ENCODE results near the gene PVALB.

Gene PVALB

GRCh38 chr22:36823186-36823839, 6.5 kb upstream of the PVALB start:
- Histone ChIP-seq H3K27me3 (ENCODE audit: insufficient read depth, low read length) (no peaks in the 10 kb centered on the region), H2BK12ac (ENCODE audit: low read length) (no peak overlapping the region), H3K9ac (ENCODE audit: low read length) (no peak overlapping the region), H2AK5ac (ENCODE audit: low read length) (no peak overlapping the region), H4K12ac (ENCODE audit: low read depth, low read length) (no peak overlapping the region), H3K4me1 (ENCODE audit: control insufficient read depth in 1 of 2, insufficient read depth in 2 of 2, low read length in 2 of 2) (peaks cover 0 to 4% of the 10 kb centered on the region in 2 experiments), H3K23ac (ENCODE audit: low read length) (no peak overlapping the region), H2BK5ac (ENCODE audit: low read depth, low read length, poor library complexity) (no peak overlapping the region), H4K91ac (ENCODE audit: low read depth, low read length) (no peak overlapping the region), H3K9me3 (ENCODE audit: insufficient read depth, low read depth, low read length) (peaks cover 4% of the 10 kb centered on the region), H3K4ac (ENCODE audit: low read depth, low read length) (no peak overlapping the region), H3K36me3 (ENCODE audit: control insufficient read depth in 1 of 2, insufficient read depth in 2 of 2, low read length in 2 of 2) (no peaks in the 10 kb centered on the region), H2AFZ (ENCODE audit: insufficient read depth, low read length, poor library complexity) (no peak overlapping the region), H4K8ac (ENCODE audit: low read depth, low read length) (no peak overlapping the region), H3K14ac (ENCODE audit: low read length) (no peak overlapping the region), H3K79me2 (ENCODE audit: control insufficient read depth, insufficient read depth, low read length, poor library complexity) (no peaks in the 10 kb centered on the region), H3K4me2 (ENCODE audit: low read length) (no peak overlapping the region), H3K79me1 (ENCODE audit: low read length) (no peaks in the 10 kb centered on the region), H3K18ac (ENCODE audit: low read length) (no peak overlapping the region), H3K4me3 (ENCODE audit: low read depth, low read length) (no peak overlapping the region), H2BK120ac (ENCODE audit: insufficient read depth, low read length, poor library complexity) (no peak overlapping the region), H3K27ac (ENCODE audit: low read depth, low read length) (no peak overlapping the region)
- WGBS (ENCODE audit: extremely low coverage, insufficient coverage, insufficient read length) = no CpG with 5 or more reads among the region's 17 CpGs
- no peak for DNase-seq

- Histone ChIP-seq H2BK120ac (ENCODE audit: insufficient read depth, low read length, poor library complexity) (no peak overlapping the region), H3K4me3 (ENCODE audit: low read depth, low read length) (no peak overlapping the region), H3K27me3 (ENCODE audit: insufficient read depth, low read length) (peaks cover 7% of the 10 kb centered on the region), H3K9ac (ENCODE audit: low read length) (no peak overlapping the region), H3K4me2 (ENCODE audit: low read length) (no peak overlapping the region), H3K79me2 (ENCODE audit: control insufficient read depth, insufficient read depth, low read length, poor library complexity) (no peaks in the 10 kb centered on the region), H4K91ac (ENCODE audit: low read depth, low read length) (no peak overlapping the region), H3K27ac (ENCODE audit: low read depth, low read length) (no peak overlapping the region), H3K9me3 (ENCODE audit: insufficient read depth, low read depth, low read length) (peaks cover 7% of the 10 kb centered on the region), H3K18ac (ENCODE audit: low read length) (no peak overlapping the region), H2AFZ (ENCODE audit: insufficient read depth, low read length, poor library complexity) (no peak overlapping the region), H3K23ac (ENCODE audit: low read length) (no peak overlapping the region), H3K4me1 (ENCODE audit: control insufficient read depth in 1 of 2, insufficient read depth in 2 of 2, low read length in 2 of 2) (peaks cover 0 to 4% of the 10 kb centered on the region in 2 experiments), H3K14ac (ENCODE audit: low read length) (no peak overlapping the region), H2BK12ac (ENCODE audit: low read length) (no peak overlapping the region), H3K36me3 (ENCODE audit: control insufficient read depth in 1 of 2, insufficient read depth in 2 of 2, low read length in 2 of 2) (no peaks in the 10 kb centered on the region), H2AK5ac (ENCODE audit: low read length) (no peak overlapping the region), H4K8ac (ENCODE audit: low read depth, low read length) (no peak overlapping the region), H3K4ac (ENCODE audit: low read depth, low read length) (no peak overlapping the region), H4K12ac (ENCODE audit: low read depth, low read length) (no peak overlapping the region), H3K79me1 (ENCODE audit: low read length) (no peaks in the 10 kb centered on the region), H2BK5ac (ENCODE audit: low read depth, low read length, poor library complexity) (no peak overlapping the region)
- WGBS (ENCODE audit: extremely low coverage, insufficient coverage, insufficient read length) = no CpG with 5 or more reads among the region's 6 CpGs
- DNase-seq = no peak
Observed at GRCh38 chr22:36822581-36822980, 5.7 kb upstream of the PVALB start.

- Histone ChIP-seq H3K14ac (ENCODE audit: low read length) (no peak overlapping the region), H3K4ac (ENCODE audit: low read depth, low read length) (no peak overlapping the region), H2BK12ac (ENCODE audit: low read length) (no peak overlapping the region), H3K36me3 (ENCODE audit: control insufficient read depth in 1 of 2, insufficient read depth in 2 of 2, low read length in 2 of 2) (no peaks in the 10 kb centered on the region), H2AK5ac (ENCODE audit: low read length) (no peak overlapping the region), H3K4me2 (ENCODE audit: low read length) (no peak overlapping the region), H3K9ac (ENCODE audit: low read length) (no peak overlapping the region), H2BK120ac (ENCODE audit: insufficient read depth, low read length, poor library complexity) (no peak overlapping the region), H4K8ac (ENCODE audit: low read depth, low read length) (no peak overlapping the region), H3K23ac (ENCODE audit: low read length) (no peak overlapping the region), H2BK5ac (ENCODE audit: low read depth, low read length, poor library complexity) (no peak overlapping the region), H3K18ac (ENCODE audit: low read length) (no peak overlapping the region), H3K4me1 (ENCODE audit: control insufficient read depth in 1 of 2, insufficient read depth in 2 of 2, low read length in 2 of 2) (peaks cover 0 to 4% of the 10 kb centered on the region in 2 experiments), H2AFZ (ENCODE audit: insufficient read depth, low read length, poor library complexity) (no peak overlapping the region), H4K91ac (ENCODE audit: low read depth, low read length) (no peak overlapping the region), H3K79me2 (ENCODE audit: control insufficient read depth, insufficient read depth, low read length, poor library complexity) (no peaks in the 10 kb centered on the region), H3K4me3 (ENCODE audit: low read depth, low read length) (no peak overlapping the region), H3K79me1 (ENCODE audit: low read length) (no peaks in the 10 kb centered on the region), H3K27ac (ENCODE audit: low read depth, low read length) (no peak overlapping the region), H4K12ac (ENCODE audit: low read depth, low read length) (no peak overlapping the region), H3K27me3 (ENCODE audit: insufficient read depth, low read length) (peaks cover 38% of the 10 kb centered on the region), H3K9me3 (ENCODE audit: insufficient read depth, low read depth, low read length) (peaks cover 5% of the 10 kb centered on the region)
- no peak for DNase-seq
- WGBS (ENCODE audit: extremely low coverage, insufficient coverage, insufficient read length) = no CpG with 5 or more reads among the region's 9 CpGs
Observed at GRCh38 chr22:36819112-36819511, 2.3 kb upstream of the PVALB start.

- H3K27ac ChIP-seq (ENCODE audit: low read depth, low read length) = no peak overlapping the region
- H3K27me3 ChIP-seq (ENCODE audit: insufficient read depth, low read length) = peaks cover 38% of the 10 kb centered on the region
- no peak for DNase-seq
- WGBS (ENCODE audit: extremely low coverage, insufficient coverage, insufficient read length) = no CpG with 5 or more reads among the region's 6 CpGs
- no peak overlapping the region for H3K9ac ChIP-seq (ENCODE audit: low read length)
- no peak overlapping the region for H3K4me3 ChIP-seq (ENCODE audit: low read depth, low read length)
- no peaks in the 10 kb centered on the region for H3K79me2 ChIP-seq (ENCODE audit: control insufficient read depth, insufficient read depth, low read length, poor library complexity)
- no peaks in the 10 kb centered on the region for H3K79me1 ChIP-seq (ENCODE audit: low read length)
- no peaks in the 10 kb centered on the region for H3K36me3 ChIP-seq (ENCODE audit: control insufficient read depth in 1 of 2, insufficient read depth in 2 of 2, low read length in 2 of 2)
- no peak overlapping the region for H3K4me2 ChIP-seq (ENCODE audit: low read length)
- no peak overlapping the region for H4K91ac ChIP-seq (ENCODE audit: low read depth, low read length)
- H2BK120ac ChIP-seq (ENCODE audit: insufficient read depth, low read length, poor library complexity) = no peak overlapping the region
- H2BK12ac ChIP-seq (ENCODE audit: low read length) = no peak overlapping the region
- no peak overlapping the region for H2BK5ac ChIP-seq (ENCODE audit: low read depth, low read length, poor library complexity)
- no peak overlapping the region for H3K18ac ChIP-seq (ENCODE audit: low read length)
- H2AFZ ChIP-seq (ENCODE audit: insufficient read depth, low read length, poor library complexity) = no peak overlapping the region
- no peak overlapping the region for H3K4ac ChIP-seq (ENCODE audit: low read depth, low read length)
- no peak overlapping the region for H3K14ac ChIP-seq (ENCODE audit: low read length)
- H3K9me3 ChIP-seq (ENCODE audit: insufficient read depth, low read depth, low read length) = peaks cover 5% of the 10 kb centered on the region
- H3K23ac ChIP-seq (ENCODE audit: low read length) = no peak overlapping the region
- peaks cover 0 to 4% of the 10 kb centered on the region in 2 experiments for H3K4me1 ChIP-seq (ENCODE audit: control insufficient read depth in 1 of 2, insufficient read depth in 2 of 2, low read length in 2 of 2)
- no peak overlapping the region for H2AK5ac ChIP-seq (ENCODE audit: low read length)
- no peak overlapping the region for H4K8ac ChIP-seq (ENCODE audit: low read depth, low read length)
- H4K12ac ChIP-seq (ENCODE audit: low read depth, low read length) = no peak overlapping the region
Observed at GRCh38 chr22:36818010-36818642, 1.3 kb upstream of the PVALB start.

Measured in trophoblast cell (in vitro differentiated cells and primary cell).